ENCODE measurements around the gene ACTL10. TPM values are rescaled to one million over a fixed set of nuclear protein-coding genes. Genes with fewer than 3 reads are reported as not detected.

ACTL10 gene
- total and polyA plus RNA-seq, 2 donors from 2014 or later, result 1.7 to 3.0 TPM

GRCh38 chr20:33687993-33688937 lies 21.5 kb downstream of the ACTL10 start:
- intact Hi-C loops (cut with DNase I), result no loop called here
- no peak for FAIRE-seq

GRCh38 chr20:33688938-33689424 lies 22.2 kb downstream of the ACTL10 start:
- DNase-seq, result no peak
- H3K4me1 ChIP-seq (ENCODE audit: control insufficient read depth in 2 of 3, insufficient read depth in 2 of 3, low read depth in 1 of 3, low read length in 3 of 3), result peaks cover 0 to 6% (median 0%) of the 10 kb centered on the region in 3 donors
- no peak for FAIRE-seq
- H3K4me3 ChIP-seq (ENCODE audit: low read length in 3 of 3), result no peak overlapping the region
- H3K36me3 ChIP-seq (ENCODE audit: control insufficient read depth in 2 of 3, insufficient read depth in 3 of 3, low read length in 3 of 3), result no peaks in the 10 kb centered on the region
- no peaks in the 10 kb centered on the region for H3K27me3 ChIP-seq (ENCODE audit: control insufficient read depth, insufficient read depth, low read length)
- H3K9ac ChIP-seq (ENCODE audit: low read length in 3 of 3), result no peak overlapping the region
- H3K27ac ChIP-seq (ENCODE audit: low read depth in 2 of 2, low read length in 2 of 2), result no peak overlapping the region
- H3K9me3 ChIP-seq (ENCODE audit: control insufficient read depth in 2 of 3, insufficient read depth in 1 of 3, low read length in 3 of 3), result no peaks in the 10 kb centered on the region
- intact Hi-C loops (cut with DNase I), result no loop called here
- TF ChIP-seq CTCF (IDR thresholded peaks at IDR 0.05; ENCODE audit: borderline replicate concordance, extremely low read depth, insufficient read depth), result no peak

More at GRCh38 chr20:33687993-33688937, 21.5 kb downstream of the ACTL10 start:
- H3K9ac ChIP-seq (ENCODE audit: low read length in 3 of 3), result no peak overlapping the region
- no peak for DNase-seq
- peaks cover 0 to 6% (median 0%) of the 10 kb centered on the region in 3 donors for H3K4me1 ChIP-seq (ENCODE audit: control insufficient read depth in 2 of 3, insufficient read depth in 2 of 3, low read depth in 1 of 3, low read length in 3 of 3)
- TF ChIP-seq CTCF (IDR thresholded peaks at IDR 0.05; ENCODE audit: borderline replicate concordance, extremely low read depth, insufficient read depth), result no peak
- H3K27me3 ChIP-seq (ENCODE audit: control insufficient read depth, insufficient read depth, low read length), result no peaks in the 10 kb centered on the region
- no peaks in the 10 kb centered on the region for H3K9me3 ChIP-seq (ENCODE audit: control insufficient read depth in 2 of 3, insufficient read depth in 1 of 3, low read length in 3 of 3)
- H3K27ac ChIP-seq (ENCODE audit: low read depth in 2 of 2, low read length in 2 of 2), result no peak overlapping the region
- no peaks in the 10 kb centered on the region for H3K36me3 ChIP-seq (ENCODE audit: control insufficient read depth in 2 of 3, insufficient read depth in 3 of 3, low read length in 3 of 3)
- no peak overlapping the region for H3K4me3 ChIP-seq (ENCODE audit: low read length in 3 of 3)

GRCh38 chr20:33689493-33689892 lies 22.8 kb downstream of the ACTL10 start:
- Histone ChIP-seq H3K4me1 (ENCODE audit: control insufficient read depth in 2 of 3, insufficient read depth in 2 of 3, low read depth in 1 of 3, low read length in 3 of 3) (peaks cover 0 to 6% (median 0%) of the 10 kb centered on the region in 3 donors), H3K27ac (ENCODE audit: low read depth in 2 of 2, low read length in 2 of 2) (no peak overlapping the region), H3K9ac (ENCODE audit: low read length in 3 of 3) (no peak overlapping the region), H3K36me3 (ENCODE audit: control insufficient read depth in 2 of 3, insufficient read depth in 3 of 3, low read length in 3 of 3) (no peaks in the 10 kb centered on the region), H3K4me3 (ENCODE audit: low read length in 3 of 3) (no peak overlapping the region), H3K9me3 (ENCODE audit: control insufficient read depth in 2 of 3, insufficient read depth in 1 of 3, low read length in 3 of 3) (no peaks in the 10 kb centered on the region), H3K27me3 (ENCODE audit: control insufficient read depth, insufficient read depth, low read length) (no peaks in the 10 kb centered on the region)
- DNase-seq, result no peak
- no peak for TF ChIP-seq CTCF (IDR thresholded peaks at IDR 0.05; ENCODE audit: borderline replicate concordance, extremely low read depth, insufficient read depth)
- intact Hi-C loops (cut with DNase I), result no loop called here
- no peak for FAIRE-seq

Measured in kidney (tissue), 14 donors.